Measurements from ENCODE around the gene AGRN. TPM values are rescaled to one million over a fixed set of nuclear protein-coding genes. Genes with fewer than 3 reads are reported as not detected.

AGRN gene
- total and polyA plus RNA-seq, 8 donors, result 96.8 to 208 (median 149) TPM

- Histone ChIP-seq H3K4me3 (no peak overlapping the region), H3K36me3 (peaks cover 0 to 58% of the 10 kb centered on the region in 2 donors), H3K27ac (no peak overlapping the region), H3K9me3 (no peaks in the 10 kb centered on the region), H3K27me3 (peaks cover 0 to 20% of the 10 kb centered on the region in 2 donors), H3K4me1 (peaks cover 9 to 11% of the 10 kb centered on the region in 2 donors)
- ATAC-seq, result no peak
- TF ChIP-seq, protein P1, sequence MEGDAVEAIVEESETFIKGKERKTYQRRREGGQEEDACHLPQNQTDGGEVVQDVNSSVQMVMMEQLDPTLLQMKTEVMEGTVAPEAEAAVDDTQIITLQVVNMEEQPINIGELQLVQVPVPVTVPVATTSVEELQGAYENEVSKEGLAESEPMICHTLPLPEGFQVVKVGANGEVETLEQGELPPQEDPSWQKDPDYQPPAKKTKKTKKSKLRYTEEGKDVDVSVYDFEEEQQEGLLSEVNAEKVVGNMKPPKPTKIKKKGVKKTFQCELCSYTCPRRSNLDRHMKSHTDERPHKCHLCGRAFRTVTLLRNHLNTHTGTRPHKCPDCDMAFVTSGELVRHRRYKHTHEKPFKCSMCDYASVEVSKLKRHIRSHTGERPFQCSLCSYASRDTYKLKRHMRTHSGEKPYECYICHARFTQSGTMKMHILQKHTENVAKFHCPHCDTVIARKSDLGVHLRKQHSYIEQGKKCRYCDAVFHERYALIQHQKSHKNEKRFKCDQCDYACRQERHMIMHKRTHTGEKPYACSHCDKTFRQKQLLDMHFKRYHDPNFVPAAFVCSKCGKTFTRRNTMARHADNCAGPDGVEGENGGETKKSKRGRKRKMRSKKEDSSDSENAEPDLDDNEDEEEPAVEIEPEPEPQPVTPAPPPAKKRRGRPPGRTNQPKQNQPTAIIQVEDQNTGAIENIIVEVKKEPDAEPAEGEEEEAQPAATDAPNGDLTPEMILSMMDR (IDR thresholded peaks at IDR 0.05), result no peak
- no peak for DNase-seq
- intact Hi-C loops (cut with DNase I), result no loop called here
Observed at GRCh38 chr1:1044455-1045078, 24.6 kb downstream of the AGRN start.

GRCh38 chr1:1045129-1045528, 25.2 kb downstream of the AGRN start:
- DNase-seq (no peak), ATAC-seq (no peak)
- TF ChIP-seq, protein P1 (IDR thresholded peaks at IDR 0.05), result no peak
- Histone ChIP-seq H3K27ac (no peak overlapping the region), H3K9me3 (no peaks in the 10 kb centered on the region), H3K4me3 (no peak overlapping the region), H3K27me3 (peaks cover 0 to 14% of the 10 kb centered on the region in 2 donors), H3K4me1 (peaks cover 4 to 5% of the 10 kb centered on the region in 2 donors), H3K36me3 (peaks cover 0 to 62% of the 10 kb centered on the region in 2 donors)
- intact Hi-C loops (cut with DNase I), result no loop called here

GRCh38 chr1:1046243-1046642, 26.3 kb downstream of the AGRN start:
- no peaks in the 10 kb centered on the region for H3K4me1 ChIP-seq
- ATAC-seq (no peak), DNase-seq (no peak)
- no peak overlapping the region for H3K27ac ChIP-seq
- no peak overlapping the region for H3K4me3 ChIP-seq
- TF ChIP-seq, protein P1 (IDR thresholded peaks at IDR 0.05), result no peak
- H3K9me3 ChIP-seq, result no peaks in the 10 kb centered on the region
- H3K36me3 ChIP-seq, result peaks cover 0 to 74% of the 10 kb centered on the region in 2 donors
- intact Hi-C loops (cut with DNase I), result no loop called here
- peaks cover 0 to 3% of the 10 kb centered on the region in 2 donors for H3K27me3 ChIP-seq

DNA sequence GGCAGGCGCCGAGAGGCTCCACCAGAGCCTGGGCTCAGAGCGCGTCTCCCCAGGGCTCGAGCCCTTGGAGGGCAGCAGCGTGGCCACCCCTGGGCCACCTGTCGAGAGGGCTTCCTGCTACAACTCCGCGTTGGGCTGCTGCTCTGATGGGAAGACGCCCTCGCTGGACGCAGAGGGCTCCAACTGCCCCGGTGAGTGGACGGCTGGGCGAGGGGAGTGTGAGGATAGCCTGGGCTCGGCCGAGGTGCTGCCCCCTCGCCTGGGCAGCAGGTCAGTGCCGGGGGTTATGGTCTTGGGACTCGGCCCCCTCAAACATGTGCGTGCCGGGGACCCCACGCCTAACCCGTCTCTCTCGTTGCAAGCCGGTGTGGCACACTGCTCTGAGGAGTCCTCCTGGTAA, 26.8 kb downstream of the AGRN start:
- intact Hi-C loops (cut with DNase I), result no loop called here
- TF ChIP-seq, protein P1 (IDR thresholded peaks at IDR 0.05), result no peak
- Histone ChIP-seq H3K9me3 (no peaks in the 10 kb centered on the region), H3K4me1 (no peaks in the 10 kb centered on the region), H3K27me3 (no peaks in the 10 kb centered on the region), H3K4me3 (no peak overlapping the region), H3K27ac (no peak overlapping the region), H3K36me3 (peaks cover 0 to 78% of the 10 kb centered on the region in 2 donors)
- ATAC-seq (no peak), DNase-seq (no peak)

DNA sequence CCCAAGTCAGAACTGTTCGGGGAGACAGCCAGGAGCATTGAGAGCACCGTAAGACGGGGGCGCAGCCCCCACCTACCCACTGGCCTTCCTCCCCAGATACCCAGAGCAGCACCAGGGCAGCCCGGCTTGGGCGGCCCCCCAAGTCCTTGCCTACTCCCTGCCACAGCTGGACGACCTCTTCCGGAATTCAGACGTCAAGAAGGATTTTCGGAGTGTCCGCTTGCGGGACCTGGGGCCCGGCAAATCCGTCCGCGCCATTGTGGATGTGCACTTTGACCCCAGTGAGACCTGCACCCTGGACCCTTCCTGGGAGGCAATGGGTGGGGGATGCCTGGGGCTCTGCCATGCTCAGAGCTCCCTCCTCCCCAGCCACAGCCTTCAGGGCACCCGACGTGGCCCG, 27.5 kb downstream of the AGRN start:
- Histone ChIP-seq H3K4me3 (no peak overlapping the region), H3K27me3 (no peaks in the 10 kb centered on the region), H3K36me3 (peaks cover 0 to 78% of the 10 kb centered on the region in 2 donors), H3K4me1 (no peaks in the 10 kb centered on the region), H3K9me3 (no peaks in the 10 kb centered on the region), H3K27ac (no peak overlapping the region)
- TF ChIP-seq, protein P1 (IDR thresholded peaks at IDR 0.05), result no peak
- DNase-seq (no peak), ATAC-seq (no peak)
- intact Hi-C loops (cut with DNase I), result no loop called here

Measured in left lung (tissue), 10 donors.